ENCODE data around the gene E2F7.

Gene E2F7

GRCh38 chr12:76976777-76977382, 88.5 kb downstream of the E2F7 start:
- Histone ChIP-seq H3K36me3 (ENCODE audit: insufficient read depth, low read length) (no peaks in the 10 kb centered on the region), H3K27ac (ENCODE audit: low read length) (no peak overlapping the region), H3K4me3 (ENCODE audit: low read depth in 1 of 2, low read length in 2 of 2) (no peak overlapping the region), H3K4me2 (ENCODE audit: insufficient read depth, low read length) (no peak overlapping the region), H3K9ac (ENCODE audit: low read depth, low read length) (no peak overlapping the region), H3K79me2 (ENCODE audit: insufficient read depth, low read length) (no peaks in the 10 kb centered on the region), H3K9me3 (ENCODE audit: insufficient read depth, low read length, severe bottlenecking) (peaks cover 2% of the 10 kb centered on the region), H3K4me1 (ENCODE audit: insufficient read depth, low read length) (no peaks in the 10 kb centered on the region), H4K20me1 (ENCODE audit: insufficient read depth, low read length) (no peaks in the 10 kb centered on the region), H2AFZ (ENCODE audit: low read depth, low read length) (no peak overlapping the region), H3K27me3 (ENCODE audit: insufficient read depth, low read length, poor library complexity) (no peaks in the 10 kb centered on the region)
- no peak for ATAC-seq (ENCODE audit: insufficient read depth, low read depth)
- TF ChIP-seq CTCF (IDR thresholded peaks at IDR 0.05; ENCODE audit: borderline replicate concordance, extremely low read depth, low read length, poor library complexity, severe bottlenecking) (no peak), EZH2 (IDR thresholded peaks at IDR 0.05; ENCODE audit: borderline replicate concordance, low read depth, low read length, severe bottlenecking) (no peak)
- no peak for DNase-seq
